A549 (cell line): Measurements from ENCODE around the gene PRRC2B. TPM values are rescaled to one million over a fixed set of nuclear protein-coding genes. Genes with fewer than 3 reads are reported as not detected.

Experiments
- ATAC-seq, 2 experiments: fragments of 200-7000 bp in 1 of 2; fragments of >200 bp in 1 of 2; cut with Nextera tagmentation in 1 of 2; cut with Tn5 transposase in 1 of 2; 3 replicates each; pipeline versions ENCODE4 v1.8.0 to v1.9.1; 2018 to 2020; ENCODE audit warnings: mild to moderate bottlenecking in 1 of 2, moderate library complexity in 1 of 2
- CTCF ChIA-PET: fragments of 300-600 bp; sonication (Branson Sonifier 250); formaldehyde crosslinking; extraction: SDS; loops from one replicate; lab custom pipeline; 2021; ENCODE audit warnings: antibody characterized with exemption, inconsistent platforms; lab: Yijun Ruan, JAX
- POLR2A ChIA-PET: fragments of 350-600 bp; formaldehyde crosslinking; extraction: SDS; loops from one replicate; lab custom pipeline; 2021; ENCODE audit warnings: antibody characterized with exemption, inconsistent platforms; lab: Yijun Ruan, JAX
- DNase-seq, 2 experiments: peaks; one replicate each; pipeline versions ENCODE4 v3.0.0 to v3.0.0-alpha.2; 2011 to 2016; ENCODE audit warnings: low read depth in 1 of 2, low spot score in 1 of 2
- FAIRE-seq: peaks from 2 replicates; lab custom pipeline; 2011; peaks lifted over from hg19 to GRCh38; lab: Jason Lieb, UNC
- H3K27ac ChIP-seq, 2 experiments: fragments of >200 bp; sonication (Bioruptor Twin); formaldehyde crosslinking; 3 replicates each; pipeline ENCODE4 v1.5.1; 2016 to 2017
- H3K4me1 ChIP-seq: fragments of >200 bp; sonication (Bioruptor Twin); formaldehyde crosslinking; 3 replicates; pipeline ENCODE4 v1.6.1; 2016
- H3K4me2 ChIP-seq: fragments of >200 bp; sonication (Bioruptor Twin); formaldehyde crosslinking; 3 replicates; pipeline ENCODE4 v1.6.1; 2016
- H3K4me3 ChIP-seq: fragments of >200 bp; sonication (Bioruptor Twin); formaldehyde crosslinking; 3 replicates; pipeline ENCODE4 v1.5.1; 2016
- H3K9me3 ChIP-seq: fragments of >200 bp; sonication (Bioruptor Twin); formaldehyde crosslinking; 3 replicates; pipeline ENCODE4 v1.6.1; 2016
- BCL3 ChIP-seq: fragments of >200 bp; sonication (Bioruptor Twin); formaldehyde crosslinking; IDR thresholded peaks from 3 replicates; pipeline ENCODE4 v1.6.1; 2016
- CEBPB ChIP-seq, 2 experiments: fragments of >200 bp in 1 of 2; sonication (Bioruptor Twin) in 1 of 2; formaldehyde crosslinking in 1 of 2; IDR thresholded peaks; 2 replicates each; pipeline ENCODE4 v1.6.1; 2012 to 2016
- CHD4 ChIP-seq: fragments of 200-600 bp; sonication (generic); IDR thresholded peaks from 2 replicates; pipeline ENCODE4 v1.6.1; 2016; ENCODE audit warnings: antibody characterized with exemption, mild to moderate bottlenecking, borderline replicate concordance
- CTCF ChIP-seq: fragments of >200 bp; sonication (Bioruptor Twin); formaldehyde crosslinking; IDR thresholded peaks from 3 replicates; pipeline ENCODE4 v1.5.1; 2016
- EHF ChIP-seq: fragments of 250-450 bp; sonication (Bioruptor Pico); IDR thresholded peaks from 2 replicates; pipeline ENCODE4 v1.5.0; 2020; ENCODE audit warnings: mild to moderate bottlenecking
- FOXS1 ChIP-seq: fragments of 250-450 bp; sonication (Bioruptor Pico); IDR thresholded peaks from 2 replicates; pipeline ENCODE4 v1.5.0; 2020; ENCODE audit warnings: mild to moderate bottlenecking, moderate library complexity
- HOXA7 ChIP-seq: fragments of 250-450 bp; sonication (Bioruptor Pico); IDR thresholded peaks from 2 replicates; pipeline ENCODE4 v1.5.0; 2020; ENCODE audit warnings: mild to moderate bottlenecking, moderate library complexity
- JUNB ChIP-seq: fragments of >200 bp; sonication (Bioruptor Twin); formaldehyde crosslinking; IDR thresholded peaks from 2 replicates; pipeline ENCODE4 v1.6.1; 2016
- KDM1A ChIP-seq: fragments of 200-600 bp; sonication (generic); IDR thresholded peaks from 2 replicates; pipeline ENCODE4 v1.6.1; 2016; ENCODE audit warnings: low read depth, mild to moderate bottlenecking
- KDM5A ChIP-seq: fragments of 200-600 bp; sonication (generic); IDR thresholded peaks from 2 replicates; pipeline ENCODE4 v1.6.1; 2016; ENCODE audit warnings: antibody characterized with exemption, mild to moderate bottlenecking
- NFE2L2 ChIP-seq: fragments of 150-350 bp; conservative IDR thresholded peaks from 2 replicates; pipeline ENCODE4 v1.6.1; 2014; ENCODE audit warnings: low read length
- RCOR1 ChIP-seq: fragments of 150-350 bp; IDR thresholded peaks from 2 replicates; pipeline ENCODE4 v1.6.1; 2014; ENCODE audit warnings: antibody characterized with exemption, low read length, low read depth
- RNF2 ChIP-seq: fragments of 200-600 bp; sonication (generic); IDR thresholded peaks from 2 replicates; pipeline ENCODE4 v1.6.1; 2016; ENCODE audit warnings: low read depth, mild to moderate bottlenecking, antibody characterized with exemption, moderate library complexity, borderline replicate concordance
- TP53 ChIP-seq: fragments of 250-450 bp; sonication (Bioruptor Pico); IDR thresholded peaks from 2 replicates; pipeline ENCODE4 v1.5.0; 2021; ENCODE audit warnings: mild to moderate bottlenecking, moderate library complexity
- WGBS: methylation state at CpG from one replicate; pipeline ENCODE4 v1.1.6; 2017; ENCODE audit errors: missing lambda C conversion rate; 5-methylcytosine and 5-hydroxymethylcytosine counted together
- polyA plus RNA-seq, 4 experiments: library from polyadenylated mRNA; depleted of rRNA in 3 of 4; stranded (reverse); fragments of >200 nt; fragmentation: RNase III in 1 of 4; extraction: RNeasy Plus Mini Kit Qiagen cat#74134 plus additional on column Dnase treatment in 1 of 4; gene quantifications; 2 replicates in 3 of 4; 3 replicates in 1 of 4; pipeline ENCODE4 v1.2.3, GENCODE V29; 2011 to 2017

The PRRC2B gene
- polyA plus RNA-seq, 2 of the 4 experiments (the other 2 are of a cell fraction), result 35.6 to 47.3 TPM

GRCh38 chr9:131484051-131484445 lies 90.2 kb downstream of the PRRC2B start (continued):
- no peak for TF ChIP-seq NFE2L2

- Histone ChIP-seq H3K9me3 (no peaks in the 10 kb centered on the region), H3K4me2 (no peak overlapping the region), H3K4me3 (no peak overlapping the region), H3K4me1 (no peaks in the 10 kb centered on the region), H3K27ac (no peak overlapping the region)
- ChIA-PET CTCF (interaction anchor here (0.8 to 1.4 kb wide), 7 partner anchors 10 to 256 kb away, joined by 3 to 4 read pairs (median 3); no protein-coding TSS in a partner anchor), POLR2A (no interaction called here)
- WGBS, result 94% methylated on average over 15 of the region's 15 CpGs
- ATAC-seq (no peak), FAIRE-seq (no peak), DNase-seq (no peak)
- TF ChIP-seq KDM5A (no peak), RCOR1 (no peak), BCL3 (no peak), NFE2L2 (no peak), CHD4 (no peak), HOXA7 (CRISPR knock-in tag) (no peak), CTCF (no peak), EHF (CRISPR knock-in tag) (no peak)
- TF ChIP-seq, all 56 proteins: peak for 0
Measured at GRCh38 chr9:131484560-131485185, 90.8 kb downstream of the PRRC2B start.

GRCh38 chr9:131485206-131485605 lies 91.3 kb downstream of the PRRC2B start:
- ATAC-seq, result no peak
- CTCF ChIA-PET, result interaction anchor here (0.9 to 1.4 kb wide), 6 partner anchors 9 to 255 kb away, joined by 3 to 4 read pairs (median 3); no protein-coding TSS in a partner anchor

GRCh38 chr9:131485728-131486422 lies 92.0 kb downstream of the PRRC2B start:
- ChIA-PET CTCF (interaction anchor here (1.0 to 1.4 kb wide), 4 partner anchors 9 to 150 kb away, joined by 3 to 4 read pairs (median 3); no protein-coding TSS in a partner anchor), POLR2A (no interaction called here)
- WGBS, result 89% methylated on average over 19 of the region's 19 CpGs
- no peak for ATAC-seq
- TF ChIP-seq FOXS1 (CRISPR knock-in tag) (no peak), KDM1A (no peak), JUNB (no peak), CEBPB (IDR thresholded peaks at IDR 0.05) (no peak), RNF2 (no peak)
- no peak for DNase-seq
- Histone ChIP-seq H3K4me1 (no peaks in the 10 kb centered on the region), H3K27ac (no peak overlapping the region), H3K9me3 (no peaks in the 10 kb centered on the region), H3K4me2 (no peak overlapping the region), H3K4me3 (no peak overlapping the region)
- no peak for FAIRE-seq

More at GRCh38 chr9:131485206-131485605, 91.3 kb downstream of the PRRC2B start:
- H3K27ac ChIP-seq, result no peak overlapping the region
- H3K4me1 ChIP-seq, result no peaks in the 10 kb centered on the region
- H3K4me3 ChIP-seq, result no peak overlapping the region
- DNase-seq (no peak), FAIRE-seq (no peak)
- no peak for TF ChIP-seq TP53 (CRISPR knock-in tag)
- H3K9me3 ChIP-seq, result no peaks in the 10 kb centered on the region
- POLR2A ChIA-PET, result no interaction called here
- 85% methylated on average over 12 of the region's 12 CpGs for WGBS
- no peak overlapping the region for H3K4me2 ChIP-seq
